GM12878 (cell line): ENCODE measurements around the gene TMEM196. TPM values are rescaled to one million over a fixed set of nuclear protein-coding genes. Genes with fewer than 3 reads are reported as not detected.

Experiments
- ATAC-seq: fragments of 200-7000 bp; cut with Tn5 transposase; 3 replicates; pipeline ENCODE4 v1.9.1; 2020; ENCODE audit warnings: mild to moderate bottlenecking, moderate library complexity
- BruUV-seq: library from RNA; stranded (reverse); fragments of 400-500 nt; replicated peaks from 2 replicates; lab custom pipeline; 2021; lab: Mats Ljungman, UMichigan
- CTCF ChIA-PET: fragments of 300-600 bp; sonication (Branson Sonifier 250); formaldehyde crosslinking; extraction: SDS; loops from one replicate; lab custom pipeline; 2021; ENCODE audit warnings: inconsistent platforms; lab: Yijun Ruan, JAX
- POLR2A ChIA-PET: fragments of 350-600 bp; formaldehyde crosslinking; extraction: SDS; loops from one replicate; lab custom pipeline; 2021; ENCODE audit warnings: inconsistent platforms; lab: Charles Lee
- RAD21 ChIA-PET: fragments of 300-600 bp; sonication (Branson Sonifier 250); formaldehyde crosslinking; loops from one replicate; lab custom pipeline; 2023; ENCODE audit warnings: antibody characterized with exemption; ENCODE audit not compliant: unreplicated experiment; lab: Charles Lee
- SMC1A ChIA-PET: fragments of 300-600 bp; sonication (Branson Sonifier 250); formaldehyde crosslinking; loops from one replicate; lab custom pipeline; 2023; ENCODE audit not compliant: unreplicated experiment, uncharacterized antibody; lab: Charles Lee
- DNase-seq: peaks from one replicate; pipeline ENCODE4 v3.0.0-alpha.2; 2011; ENCODE audit warnings: low read depth, low spot score
- FAIRE-seq: peaks from 3 replicates; lab custom pipeline; 2011; peaks lifted over from hg19 to GRCh38; lab: Jason Lieb, UNC
- H2AFZ ChIP-seq: 2 replicates; pipeline ENCODE4 v1.6.0; 2011; ENCODE audit warnings: low read depth, low read length, control low read depth; ENCODE audit not compliant: control insufficient read depth
- H3K27ac ChIP-seq: 2 replicates; pipeline ENCODE4 v1.5.1; 2011; ENCODE audit warnings: control low read depth; ENCODE audit not compliant: control insufficient read depth, insufficient read depth
- H3K27me3 ChIP-seq, 2 experiments: replicated peaks in 1 of 2; 2 replicates each; pipeline versions ENCODE4 v1.6.0 to v1.6.1; 2011; ENCODE audit warnings: low read length in 1 of 2; ENCODE audit not compliant: control insufficient read depth in 2 of 2, insufficient read depth in 2 of 2
- H3K36me3 ChIP-seq, 2 experiments: 2 replicates each; pipeline ENCODE4 v1.5.1; 2011; ENCODE audit warnings: low read length in 1 of 2; ENCODE audit not compliant: control insufficient read depth in 2 of 2, insufficient read depth in 2 of 2
- H3K4me1 ChIP-seq: 2 replicates; pipeline ENCODE4 v1.6.1; 2011; ENCODE audit warnings: mild to moderate bottlenecking, low read length, moderate library complexity, mixed read lengths; ENCODE audit not compliant: control insufficient read depth, insufficient read depth
- H3K4me2 ChIP-seq: 2 replicates; pipeline ENCODE4 v1.6.0; 2011; ENCODE audit warnings: control low read depth; ENCODE audit not compliant: control insufficient read depth, insufficient read depth
- H3K4me3 ChIP-seq: fragments of 200-600 bp; sonication (generic); 2 replicates; pipeline ENCODE4 v1.5.1; 2016
- H3K79me2 ChIP-seq: 2 replicates; pipeline ENCODE4 v1.6.0; 2011; ENCODE audit warnings: low read length; ENCODE audit not compliant: control insufficient read depth, insufficient read depth
- H3K9ac ChIP-seq: 2 replicates; pipeline ENCODE4 v1.8.0; 2011; ENCODE audit warnings: low read length, control low read depth, mixed read lengths; ENCODE audit not compliant: control insufficient read depth, insufficient read depth
- H3K9me3 ChIP-seq: replicated peaks from 3 replicates; pipeline ENCODE4 v1.5.1; 2011; ENCODE audit warnings: mild to moderate bottlenecking, low read length; ENCODE audit not compliant: control insufficient read depth, insufficient read depth
- H4K20me1 ChIP-seq: 2 replicates; pipeline ENCODE4 v1.6.0; 2011; ENCODE audit not compliant: control insufficient read depth, insufficient read depth
- CBFB ChIP-seq: IDR thresholded peaks from 2 replicates; pipeline ENCODE4 v1.6.1; 2016; ENCODE audit warnings: antibody characterized with exemption, low read depth
- CUX1 ChIP-seq: IDR thresholded peaks from 2 replicates; pipeline ENCODE4 v1.6.1; 2012; ENCODE audit warnings: improper control_type of control experiment, low read depth, low read length; ENCODE audit not compliant: insufficient replicate concordance
- E4F1 ChIP-seq: fragments of 450-650 bp; IDR thresholded peaks from 2 replicates; pipeline ENCODE4 v1.6.1; 2018; ENCODE audit warnings: borderline replicate concordance, mild to moderate bottlenecking; ENCODE audit not compliant: partially characterized antibody
- ESRRA ChIP-seq: IDR thresholded peaks from 2 replicates; pipeline ENCODE4 v1.6.1; 2012; ENCODE audit warnings: mild to moderate bottlenecking, low read length, improper control_type of control experiment
- IKZF1 ChIP-seq: fragments of 450-650 bp; conservative IDR thresholded peaks from 2 replicates; pipeline ENCODE4 v1.6.1; 2017; ENCODE audit warnings: antibody characterized with exemption, mild to moderate bottlenecking
- LARP7 ChIP-seq: fragments of 450-650 bp; IDR thresholded peaks from 2 replicates; pipeline ENCODE4 v1.6.1; 2017; ENCODE audit warnings: mild to moderate bottlenecking
- MYB ChIP-seq: fragments of 150-350 bp; IDR thresholded peaks from 2 replicates; pipeline ENCODE4 v1.6.1; 2014; ENCODE audit warnings: mild to moderate bottlenecking, low read depth, low read length, borderline replicate concordance
- NR2C1 ChIP-seq: fragments of 450-650 bp; IDR thresholded peaks from 2 replicates; pipeline ENCODE4 v1.6.1; 2017; ENCODE audit warnings: antibody characterized with exemption, mild to moderate bottlenecking, moderate library complexity
- SMAD5 ChIP-seq: IDR thresholded peaks from 2 replicates; pipeline ENCODE4 v1.6.1; 2016; ENCODE audit warnings: antibody characterized with exemption, low read depth
- SMC3 ChIP-seq: IDR thresholded peaks from 2 replicates; pipeline ENCODE4 v1.6.1; 2011; ENCODE audit warnings: low read length, improper control_type of control experiment, borderline replicate concordance
- TCF3 ChIP-seq: IDR thresholded peaks from 2 replicates; pipeline ENCODE4 v1.6.1; 2012; ENCODE audit warnings: low read depth, mild to moderate bottlenecking, low read length, borderline replicate concordance; ENCODE audit not compliant: insufficient read depth
- ZBTB40 ChIP-seq: fragments of 450-650 bp; IDR thresholded peaks from 2 replicates; pipeline ENCODE4 v1.6.1; 2016; ENCODE audit warnings: mild to moderate bottlenecking, moderate library complexity, borderline replicate concordance
- ZNF24 ChIP-seq: fragments of 450-650 bp; IDR thresholded peaks from 2 replicates; pipeline ENCODE4 v1.6.1; 2017; ENCODE audit warnings: antibody characterized with exemption, mild to moderate bottlenecking
- ZNF384 ChIP-seq: IDR thresholded peaks from 2 replicates; pipeline ENCODE4 v1.6.1; 2012; ENCODE audit warnings: low read depth, mild to moderate bottlenecking, low read length, improper control_type of control experiment, borderline replicate concordance
- WGBS: methylation state at CpG from one replicate; pipeline ENCODE4 v1.1.6; 2016; ENCODE audit warnings: low lambda C conversion rate; ENCODE audit not compliant: insufficient replicate concordance, insufficient coverage; ENCODE audit errors: missing lambda C conversion rate; 5-methylcytosine and 5-hydroxymethylcytosine counted together
- in situ Hi-C: fragments of 300-500 bp; cut with MboI; formaldehyde crosslinking; loops from 9 replicates; pipeline ENCODE4 v1.14.3; 2018; ENCODE audit warnings: mixed read lengths
- intact Hi-C: fragments of 100-400 bp; cut with micrococcal nuclease; formaldehyde crosslinking; loops from one replicate; pipeline ENCODE4 v1.14.2; 2022; ENCODE audit not compliant: unreplicated experiment
- polyA plus RNA-seq, 11 experiments: library from polyadenylated mRNA; depleted of rRNA in 4 of 11; unstranded in 6 of 11; stranded (reverse) in 5 of 11; fragments of >200 nt; fragmentation: Nextera tagmentation in 4 of 11; fragmentation: Illumina TruSeq in 1 of 11; extraction: Ambion mirVana in 4 of 11; extraction: Trizol in 1 of 11; gene quantifications; 1 replicate in 1 of 11; 2 replicates in 10 of 11; pipeline versions ENCODE4 v1.2.1 to v1.2.3, GENCODE V29; 2011 to 2016; ENCODE audit warnings: inconsistent platforms in 2 of 11, missing spikeins in 2 of 11, low read depth in 1 of 11
- total RNA-seq, 4 experiments: library from RNA; depleted of rRNA in 3 of 4; stranded (reverse); fragments of >200 nt in 3 of 4; fragmentation: Illumina TruSeq in 1 of 4; extraction: Trizol in 1 of 4; gene quantifications; 2 replicates each; pipeline versions ENCODE4 v1.2.1 to v1.2.3, GENCODE V29; 2013 to 2021

TMEM196 gene
- total and polyA plus RNA-seq, 10 of the 15 experiments (the other 5 are each of a cell fraction or from before 2014, with no cell fraction given), result 0.04 TPM; not detected in 9

- 81% methylated on average over 1 of the region's 1 CpG for WGBS
- DNase-seq, result no peak
- in situ Hi-C loops, result loop anchor here (25.0 kb wide), 2 partner anchors 559 to 1984 kb away; partner anchors contain the start of gene TWIST1
- no peak for TF ChIP-seq MYB
- no peak for TF ChIP-seq ZBTB40
- no peak for TF ChIP-seq IKZF1
- no peak for TF ChIP-seq ZNF24
- TF ChIP-seq CUX1, result no peak
- TF ChIP-seq E4F1, result no peak
- no peak for TF ChIP-seq LARP7
- TF ChIP-seq TCF3, result no peak
- TF ChIP-seq SMC3, result no peak
- no peak for TF ChIP-seq NR2C1
- no peak for TF ChIP-seq CBFB
- TF ChIP-seq SMAD5, result no peak
- TF ChIP-seq ZNF384, result no peak
- TF ChIP-seq ESRRA, result no peak
Measured at GRCh38 chr7:19670806-19671205, 102.6 kb downstream of the TMEM196 start.

More at GRCh38 chr7:19670806-19671205, 102.6 kb downstream of the TMEM196 start:
- RAD21 ChIA-PET, result no interaction called here
- Histone ChIP-seq H4K20me1 (no peaks in the 10 kb centered on the region), H3K27me3 (no peaks in the 10 kb centered on the region), H2AFZ (no peak overlapping the region), H3K4me2 (no peak overlapping the region), H3K4me3 (no peak overlapping the region), H3K27ac (no peak overlapping the region), H3K9ac (no peak overlapping the region), H3K4me1 (no peaks in the 10 kb centered on the region), H3K79me2 (no peaks in the 10 kb centered on the region), H3K36me3 (no peaks in the 10 kb centered on the region), H3K9me3 (no peaks in the 10 kb centered on the region)
- SMC1A ChIA-PET, result no interaction called here
- no peak for ATAC-seq
- POLR2A ChIA-PET, result no interaction called here
- intact Hi-C loops, result no loop called here
- no peak for FAIRE-seq
- BruUV-seq, result no TSS peak
- CTCF ChIA-PET, result no interaction called here
